Measurements from ENCODE around the gene PPM1B.

DNA sequence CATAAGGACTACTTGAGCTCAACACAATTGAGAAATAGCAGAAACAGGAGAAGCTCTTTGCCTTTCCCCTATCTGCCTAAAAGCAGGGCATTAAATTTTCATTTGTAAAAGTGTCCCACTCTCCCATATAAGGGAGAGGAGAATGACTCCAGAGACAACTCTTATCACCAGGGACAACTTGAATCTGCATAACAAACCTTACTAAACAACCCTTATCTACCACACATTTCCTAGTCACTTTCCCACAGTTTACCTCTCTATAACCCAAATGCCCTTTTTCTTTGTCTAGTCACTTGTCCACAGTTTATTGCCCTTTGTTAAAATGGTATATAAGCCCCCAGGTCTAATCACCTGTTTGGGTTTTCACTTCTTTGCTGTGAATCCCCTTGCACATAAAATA, 37.5 kb upstream of the PPM1B start:
- TF ChIP-seq, protein P1, sequence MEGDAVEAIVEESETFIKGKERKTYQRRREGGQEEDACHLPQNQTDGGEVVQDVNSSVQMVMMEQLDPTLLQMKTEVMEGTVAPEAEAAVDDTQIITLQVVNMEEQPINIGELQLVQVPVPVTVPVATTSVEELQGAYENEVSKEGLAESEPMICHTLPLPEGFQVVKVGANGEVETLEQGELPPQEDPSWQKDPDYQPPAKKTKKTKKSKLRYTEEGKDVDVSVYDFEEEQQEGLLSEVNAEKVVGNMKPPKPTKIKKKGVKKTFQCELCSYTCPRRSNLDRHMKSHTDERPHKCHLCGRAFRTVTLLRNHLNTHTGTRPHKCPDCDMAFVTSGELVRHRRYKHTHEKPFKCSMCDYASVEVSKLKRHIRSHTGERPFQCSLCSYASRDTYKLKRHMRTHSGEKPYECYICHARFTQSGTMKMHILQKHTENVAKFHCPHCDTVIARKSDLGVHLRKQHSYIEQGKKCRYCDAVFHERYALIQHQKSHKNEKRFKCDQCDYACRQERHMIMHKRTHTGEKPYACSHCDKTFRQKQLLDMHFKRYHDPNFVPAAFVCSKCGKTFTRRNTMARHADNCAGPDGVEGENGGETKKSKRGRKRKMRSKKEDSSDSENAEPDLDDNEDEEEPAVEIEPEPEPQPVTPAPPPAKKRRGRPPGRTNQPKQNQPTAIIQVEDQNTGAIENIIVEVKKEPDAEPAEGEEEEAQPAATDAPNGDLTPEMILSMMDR (conservative IDR thresholded peaks at IDR 0.05; ENCODE audit: low read depth in 2 of 2), result no peak
- no peak for TF ChIP-seq EZH2 (IDR thresholded peaks at IDR 0.05; ENCODE audit: low read depth, unreplicated experiment)
- TF ChIP-seq, protein P2, sequence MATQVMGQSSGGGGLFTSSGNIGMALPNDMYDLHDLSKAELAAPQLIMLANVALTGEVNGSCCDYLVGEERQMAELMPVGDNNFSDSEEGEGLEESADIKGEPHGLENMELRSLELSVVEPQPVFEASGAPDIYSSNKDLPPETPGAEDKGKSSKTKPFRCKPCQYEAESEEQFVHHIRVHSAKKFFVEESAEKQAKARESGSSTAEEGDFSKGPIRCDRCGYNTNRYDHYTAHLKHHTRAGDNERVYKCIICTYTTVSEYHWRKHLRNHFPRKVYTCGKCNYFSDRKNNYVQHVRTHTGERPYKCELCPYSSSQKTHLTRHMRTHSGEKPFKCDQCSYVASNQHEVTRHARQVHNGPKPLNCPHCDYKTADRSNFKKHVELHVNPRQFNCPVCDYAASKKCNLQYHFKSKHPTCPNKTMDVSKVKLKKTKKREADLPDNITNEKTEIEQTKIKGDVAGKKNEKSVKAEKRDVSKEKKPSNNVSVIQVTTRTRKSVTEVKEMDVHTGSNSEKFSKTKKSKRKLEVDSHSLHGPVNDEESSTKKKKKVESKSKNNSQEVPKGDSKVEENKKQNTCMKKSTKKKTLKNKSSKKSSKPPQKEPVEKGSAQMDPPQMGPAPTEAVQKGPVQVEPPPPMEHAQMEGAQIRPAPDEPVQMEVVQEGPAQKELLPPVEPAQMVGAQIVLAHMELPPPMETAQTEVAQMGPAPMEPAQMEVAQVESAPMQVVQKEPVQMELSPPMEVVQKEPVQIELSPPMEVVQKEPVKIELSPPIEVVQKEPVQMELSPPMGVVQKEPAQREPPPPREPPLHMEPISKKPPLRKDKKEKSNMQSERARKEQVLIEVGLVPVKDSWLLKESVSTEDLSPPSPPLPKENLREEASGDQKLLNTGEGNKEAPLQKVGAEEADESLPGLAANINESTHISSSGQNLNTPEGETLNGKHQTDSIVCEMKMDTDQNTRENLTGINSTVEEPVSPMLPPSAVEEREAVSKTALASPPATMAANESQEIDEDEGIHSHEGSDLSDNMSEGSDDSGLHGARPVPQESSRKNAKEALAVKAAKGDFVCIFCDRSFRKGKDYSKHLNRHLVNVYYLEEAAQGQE (IDR thresholded peaks at IDR 0.05; ENCODE audit: unreplicated experiment), result no peak
- no peak for TF ChIP-seq EZH2phosphoT487 (IDR thresholded peaks at IDR 0.05; ENCODE audit: unreplicated experiment)
- TF ChIP-seq POLR2AphosphoS5 (IDR thresholded peaks at IDR 0.05; ENCODE audit: low read depth), result no peak

All from GM23338 (cell line).